Measurements from ENCODE around the gene VENTX.

DNA sequence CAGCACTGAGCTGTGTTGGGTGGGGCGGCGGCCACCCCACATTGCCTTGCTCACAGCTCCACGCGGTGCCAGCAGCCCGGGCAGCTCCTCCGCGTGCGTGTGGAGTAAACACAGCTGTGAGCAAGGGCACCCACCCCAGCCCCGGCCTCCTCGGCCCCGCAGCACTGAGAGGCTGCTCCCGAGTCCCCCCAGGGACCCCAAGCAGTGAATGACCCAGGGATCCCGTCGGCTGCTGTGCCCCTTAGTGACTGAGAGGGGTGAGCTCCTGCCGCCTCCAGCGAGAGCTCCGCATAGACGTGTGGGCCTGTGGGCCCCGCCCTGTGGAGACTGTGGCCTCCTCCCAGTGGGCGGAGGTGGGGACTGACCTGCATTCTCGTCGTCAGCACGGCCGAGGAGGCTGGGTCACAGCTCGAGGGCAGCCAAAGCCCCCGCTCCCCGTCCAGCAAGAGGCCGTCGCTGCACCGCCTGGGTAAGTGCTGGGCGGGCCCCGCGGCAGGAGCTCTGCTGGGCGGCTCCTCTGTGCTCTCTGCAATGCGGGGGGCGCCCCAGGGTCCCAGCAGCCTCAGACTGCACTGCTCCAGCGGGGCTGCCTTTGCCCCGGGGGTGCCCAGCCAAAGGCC lies 37.6 kb upstream of the VENTX start:
- TF ChIP-seq CTCF (IDR thresholded peaks at IDR 0.05): no peak
- TF ChIP-seq POLR2AphosphoS5 (IDR thresholded peaks at IDR 0.05): no peak
- no peak for TF ChIP-seq POLR2A (IDR thresholded peaks at IDR 0.05)
- no peak for TF ChIP-seq EP300 (IDR thresholded peaks at IDR 0.05)
